PC-3 (cell line): ENCODE results near the gene KRT8. TPM values are rescaled to one million over a fixed set of nuclear protein-coding genes. Genes with fewer than 3 reads are reported as not detected.
"Not testable (repeated sequence)": the region's sequence is repeated elsewhere in the genome, so short reads cannot be mapped to it uniquely, and the experiment has no call there.

Source experiments
- ATAC-seq: fragments of 200-7000 bp; cut with Tn5 transposase; 2 replicates; pipeline ENCODE4 v1.9.1; 2020; ENCODE audit warnings: mild to moderate bottlenecking, moderate library complexity
- Bru-seq: library from RNA; stranded (reverse); fragments of 400-500 nt; gene quantifications from one replicate; lab custom pipeline; 2021; lab: Mats Ljungman, UMichigan
- BruChase-seq, 2 experiments: library from RNA; stranded (reverse); fragments of 400-500 nt; gene quantifications; one replicate each; lab custom pipeline; 2021; lab: Mats Ljungman, UMichigan
- BruUV-seq: library from RNA; stranded (reverse); fragments of 400-500 nt; replicated peaks from 2 replicates; lab custom pipeline; 2021; lab: Mats Ljungman, UMichigan
- CTCF ChIA-PET: fragments of 300-600 bp; sonication (Branson Sonifier 250); formaldehyde crosslinking; loops from one replicate; lab custom pipeline; 2022; ENCODE audit warnings: antibody characterized with exemption; lab: Charles Lee
- POLR2A ChIA-PET: fragments of 300-600 bp; sonication (Branson Sonifier 250); formaldehyde crosslinking; loops from one replicate; lab custom pipeline; 2022; ENCODE audit warnings: antibody characterized with exemption; ENCODE audit not compliant: unreplicated experiment; lab: Charles Lee
- DNase-seq: peaks from one replicate; pipeline ENCODE4 v3.0.0-alpha.2; 2015
- H2AFZ ChIP-seq: fragments of 300-600 bp; sonication (generic); 2 replicates; pipeline ENCODE4 v1.6.0; 2016; ENCODE audit warnings: antibody characterized with exemption, low read length
- H3F3A ChIP-seq: fragments of 300-600 bp; sonication (generic); one replicate; pipeline ENCODE4 v1.6.0; 2017; ENCODE audit warnings: antibody characterized with exemption, low read length, control low read depth, mild to moderate bottlenecking; ENCODE audit not compliant: unreplicated experiment
- H3K27ac ChIP-seq: fragments of 300-600 bp; sonication (generic); 2 replicates; pipeline ENCODE4 v1.5.1; 2016; ENCODE audit warnings: mild to moderate bottlenecking, low read length
- H3K27me3 ChIP-seq: fragments of 300-600 bp; sonication (generic); 2 replicates; pipeline ENCODE4 v1.6.1; 2016; ENCODE audit warnings: low read length, mixed read lengths
- H3K36me3 ChIP-seq: fragments of 300-600 bp; sonication (generic); 2 replicates; pipeline ENCODE4 v1.6.1; 2016; ENCODE audit warnings: low read depth, mixed run types, low read length, mixed read lengths
- H3K4me1 ChIP-seq: fragments of 300-600 bp; sonication (generic); 2 replicates; pipeline ENCODE4 v1.5.1; 2016; ENCODE audit warnings: low read length; ENCODE audit not compliant: insufficient read depth
- H3K4me2 ChIP-seq: fragments of 300-600 bp; sonication (generic); 2 replicates; pipeline ENCODE4 v1.6.0; 2016; ENCODE audit warnings: low read length
- H3K4me3 ChIP-seq: fragments of 300-600 bp; sonication (generic); 2 replicates; pipeline ENCODE4 v1.5.1; 2016; ENCODE audit warnings: mild to moderate bottlenecking, low read length, mixed read lengths
- H3K79me2 ChIP-seq: fragments of 300-600 bp; sonication (generic); 2 replicates; pipeline ENCODE4 v1.6.1; 2017; ENCODE audit warnings: low read length, mixed read lengths
- H3K9ac ChIP-seq: fragments of 300-600 bp; sonication (generic); 2 replicates; pipeline ENCODE4 v1.6.0; 2016; ENCODE audit warnings: mild to moderate bottlenecking, low read length
- H3K9me2 ChIP-seq: fragments of 300-600 bp; sonication (generic); replicated peaks from 2 replicates; pipeline ENCODE4 v1.6.1; 2016; ENCODE audit warnings: mixed run types, low read length, mixed read lengths
- H3K9me3 ChIP-seq: fragments of 300-600 bp; sonication (generic); 2 replicates; pipeline ENCODE4 v1.6.1; 2016; ENCODE audit warnings: low read length, mixed read lengths
- H4K20me1 ChIP-seq: fragments of 300-600 bp; sonication (generic); 2 replicates; pipeline ENCODE4 v1.6.1; 2016; ENCODE audit warnings: low read length, mixed read lengths
- CTCF ChIP-seq: fragments of 300-600 bp; sonication (generic); conservative IDR thresholded peaks from 2 replicates; pipeline ENCODE4 v1.5.1; 2017; ENCODE audit warnings: antibody characterized with exemption, low read depth, mild to moderate bottlenecking, low read length
- EZH2 ChIP-seq: fragments of 300-600 bp; sonication (generic); IDR thresholded peaks from one replicate; pipeline ENCODE4 v1.6.1; 2017; ENCODE audit warnings: antibody characterized with exemption, mild to moderate bottlenecking, low read length; ENCODE audit not compliant: unreplicated experiment
- EZH2phosphoT487 ChIP-seq: fragments of 300-600 bp; sonication (generic); IDR thresholded peaks from 2 replicates; pipeline ENCODE4 v1.6.1; 2018; ENCODE audit warnings: mild to moderate bottlenecking, antibody characterized with exemption, low read length, borderline replicate concordance
- intact Hi-C: fragments of 100-400 bp; cut with micrococcal nuclease; formaldehyde crosslinking; loops from 2 replicates; pipeline ENCODE4 v1.9.0; 2023
- long read RNA-seq: library from polyadenylated mRNA; unstranded; transcript quantifications from one replicate; pipeline ENCODE4 v2.0.0, GENCODE V29; 2021; ENCODE audit not compliant: unreplicated experiment
- total RNA-seq: library from RNA; depleted of rRNA; stranded (reverse); fragments of >200 nt; gene quantifications from 2 replicates; pipeline ENCODE4 v1.2.3, GENCODE V29; 2014; rRNA removed

KRT8 gene
- total RNA-seq (719 and 1,028 TPM in 2 replicates), Bru-seq, nascent RNA (percentile 72 among the genes with signal in this experiment), BruChase-seq, experiment 1, labeled RNA remaining after a 6-hour chase (percentile 90 among the genes with signal in this experiment), BruChase-seq, experiment 2, labeled RNA remaining after a 2-hour chase (percentile 75 among the genes with signal in this experiment)
- long read RNA-seq, transcript KRT8-216 (9 exons, 2,126 nt), result major isoform, 34 of 1,319 reads
- long read RNA-seq, partial matches to known transcripts, result 1,212 of 1,319 reads
- long read RNA-seq, other reads (novel, unspliced or antisense), result 71 of 1,319 reads

- ChIA-PET CTCF (interaction anchor here (0.7 to 2.5 kb wide), 9 partner anchors 8 to 532 kb away, joined by 3 to 24 read pairs (median 4); partner anchors contain the start of gene KRT18), POLR2A (interaction anchor here (0.5 to 2.6 kb wide), 15 partner anchors 9 to 757 kb away, joined by 3 to 44 read pairs (median 4); partner anchors contain the start of genes EIF4B, KRT18 and SPRYD3)
- H3K27ac ChIP-seq, result peak within 1 kb of the TSS; percentile 63
- 0 out of 2 replicates have a peak within 1 kb of the TSS, but pooled peaks have one; percentile 45 for H2AFZ ChIP-seq
- BruUV-seq, result TSS peak; percentile 55
- H3K79me2 ChIP-seq, result peaks cover 55% of the 10 kb centered on the region
- H3K36me3 ChIP-seq, result peaks cover 26% of the 10 kb centered on the region
- H4K20me1 ChIP-seq, result peaks cover 46% of the 10 kb centered on the region
- intact Hi-C loops, result loop anchor here (1.0 to 2.0 kb wide), 4 partner anchors 20 to 77 kb away; partner anchors contain the start of gene KRT18
- H3F3A ChIP-seq, H3K9me3 ChIP-seq, H3K27me3 ChIP-seq, H3K9me2 ChIP-seq: not testable (repeated sequence)
- peak within 1 kb of the TSS; percentile 88 for H3K4me2 ChIP-seq
- H3K4me1 ChIP-seq, result peaks cover 75% of the 10 kb centered on the region
- TF ChIP-seq CTCF, result peak; percentile 87
- ATAC-seq (peak; percentile 76), DNase-seq (peak; percentile 99)
- H3K4me3 ChIP-seq, result peak within 1 kb of the TSS; percentile 100
- peak within 1 kb of the TSS; percentile 80 for H3K9ac ChIP-seq
Measured at GRCh38 chr12:52904509-52905300, at the start of gene KRT8. KRT8 (minus strand) TSS chr12:52905076; CDS start chr12:52904981, 95 bp downstream.

GRCh38 chr12:52953181-52953841, 48.4 kb upstream of the KRT8 start:
- ChIA-PET CTCF (no interaction called here), POLR2A (no interaction called here)
- TF ChIP-seq EZH2phosphoT487 (no peak), CTCF (no peak), EZH2 (no peak)
- H3K9me2 ChIP-seq, result no peaks in the 10 kb centered on the region
- H2AFZ ChIP-seq, result no peak overlapping the region
- H3K4me1 ChIP-seq, result peaks cover 24% of the 10 kb centered on the region
- DNase-seq (no peak), ATAC-seq (no peak)
- H3F3A ChIP-seq, result peaks cover 8% of the 10 kb centered on the region
- intact Hi-C loops, result no loop called here
- peaks cover 39% of the 10 kb centered on the region for H4K20me1 ChIP-seq
- H3K79me2 ChIP-seq, result peaks cover 32% of the 10 kb centered on the region
- no peak overlapping the region for H3K9ac ChIP-seq
- H3K36me3 ChIP-seq, result peaks cover 33% of the 10 kb centered on the region
- H3K27ac ChIP-seq, result no peak overlapping the region
- no peaks in the 10 kb centered on the region for H3K27me3 ChIP-seq
- BruUV-seq, result no TSS peak
- no peak overlapping the region for H3K4me2 ChIP-seq
- no peak overlapping the region for H3K4me3 ChIP-seq
- H3K9me3 ChIP-seq, result no peaks in the 10 kb centered on the region
